Immature natural killer cell (primary cell): ENCODE measurements around the gene PRCC. TPM values are rescaled to one million over a fixed set of nuclear protein-coding genes. Genes with fewer than 3 reads are reported as not detected.
A peak's percentile ranks its signal among the peaks of the same experiment; 100 is the strongest.
"Not testable (repeated sequence)": the region's sequence is repeated elsewhere in the genome, so short reads cannot be mapped to it uniquely, and the experiment has no call there.

Experiments used
- DNase-seq, 3 donors: peaks; one replicate each; pipeline ENCODE4 v3.0.0; 2022; ENCODE audit warnings: mixed read lengths in 1 of 3
- H3K27ac Mint-ChIP-seq, 6 donors: one replicate each; pipeline ENCODE4 v1.8.0; 2020; ENCODE audit warnings: mixed read lengths in 6 of 6, mild to moderate bottlenecking in 5 of 6, inconsistent platforms in 4 of 6, moderate library complexity in 3 of 6
- H3K27me3 Mint-ChIP-seq, 3 donors: one replicate each; pipeline ENCODE4 v1.8.0; 2020 to 2021; ENCODE audit warnings: low read depth in 3 of 3, mild to moderate bottlenecking in 3 of 3, mixed read lengths in 3 of 3, moderate library complexity in 3 of 3, inconsistent platforms in 1 of 3
- H3K36me3 Mint-ChIP-seq, 3 donors: one replicate each; pipeline ENCODE4 v1.8.0; 2020; ENCODE audit warnings: mixed read lengths in 3 of 3, inconsistent platforms in 2 of 3, mild to moderate bottlenecking in 2 of 3
- H3K4me1 Mint-ChIP-seq, 2 donors: one replicate each; pipeline ENCODE4 v1.8.0; 2020; ENCODE audit warnings: inconsistent platforms in 2 of 2, mild to moderate bottlenecking in 2 of 2, mixed read lengths in 2 of 2, moderate library complexity in 1 of 2
- H3K4me3 Mint-ChIP-seq, 5 donors: one replicate each; pipeline ENCODE4 v1.8.0; 2020; ENCODE audit warnings: mild to moderate bottlenecking in 5 of 5, mixed read lengths in 5 of 5, inconsistent platforms in 3 of 5, moderate library complexity in 3 of 5
- H3K9me3 Mint-ChIP-seq, 6 donors: one replicate each; pipeline ENCODE4 v1.8.0; 2020; ENCODE audit warnings: mild to moderate bottlenecking in 6 of 6, mixed read lengths in 6 of 6, inconsistent platforms in 4 of 6, moderate library complexity in 3 of 6
- polyA plus RNA-seq, 3 donors: library from polyadenylated mRNA; unstranded; fragments of 300-500 nt; fragmentation: Illumina TruSeq; gene quantifications; one replicate each; pipeline ENCODE4 v1.2.3, GENCODE V29; 2021

Gene PRCC
- polyA plus RNA-seq, 3 donors from 2014 or later, result 25.9 to 55.6 (median 32.8) TPM

GRCh38 chr1:156757572-156758253, 9.6 kb upstream of the PRCC start:
- not testable (repeated sequence) for H3K9me3 Mint-ChIP-seq, H3K4me3 Mint-ChIP-seq, H3K27ac Mint-ChIP-seq, H3K27me3 Mint-ChIP-seq, DNase-seq, H3K4me1 Mint-ChIP-seq, H3K36me3 Mint-ChIP-seq

- H3K27me3 Mint-ChIP-seq, result no peaks in the 10 kb centered on the region
- H3K4me1 Mint-ChIP-seq, result no peaks in the 10 kb centered on the region
- H3K9me3 Mint-ChIP-seq, result no peaks in the 10 kb centered on the region
- H3K4me3 Mint-ChIP-seq, result no peak overlapping the region
- H3K36me3 Mint-ChIP-seq, result no peaks in the 10 kb centered on the region
- DNase-seq, result no peak
- H3K27ac Mint-ChIP-seq, result no peak overlapping the region
Measured at GRCh38 chr1:156760092-156760795, 7.1 kb upstream of the PRCC start.

- Mint-ChIP-seq H3K4me3 (no peak overlapping the region), H3K27ac (no peak overlapping the region), H3K4me1 (no peaks in the 10 kb centered on the region), H3K9me3 (no peaks in the 10 kb centered on the region), H3K36me3 (no peaks in the 10 kb centered on the region), H3K27me3 (no peaks in the 10 kb centered on the region)
- no peak for DNase-seq
Measured at GRCh38 chr1:156760796-156761104, 6.6 kb upstream of the PRCC start.

GRCh38 chr1:156765136-156765535, 2.2 kb upstream of the PRCC start:
- H3K9me3 Mint-ChIP-seq, H3K4me3 Mint-ChIP-seq, H3K27ac Mint-ChIP-seq, DNase-seq, H3K36me3 Mint-ChIP-seq, H3K27me3 Mint-ChIP-seq: not testable (repeated sequence)
- peaks cover 17 to 21% of the 10 kb centered on the region in 2 donors for H3K4me1 Mint-ChIP-seq

GRCh38 chr1:156765666-156766065, 1.7 kb upstream of the PRCC start:
- Mint-ChIP-seq H3K27me3 (peaks cover 0 to 2% (median 0%) of the 10 kb centered on the region in 3 donors), H3K9me3 (no peaks in the 10 kb centered on the region), H3K27ac (no peak overlapping the region), H3K4me1 (peaks cover 20 to 26% of the 10 kb centered on the region in 2 donors), H3K4me3 (no peak overlapping the region), H3K36me3 (peaks cover 0 to 5% (median under 1%) of the 10 kb centered on the region in 3 donors)
- DNase-seq, result no peak

- Mint-ChIP-seq H3K36me3 (peaks cover 0 to 13% (median 7%) of the 10 kb centered on the region in 3 donors), H3K9me3 (no peaks in the 10 kb centered on the region), H3K27ac (no peak overlapping the region), H3K4me3 (no peak overlapping the region), H3K27me3 (peaks cover 0 to 2% (median 0%) of the 10 kb centered on the region in 3 donors), H3K4me1 (peaks cover 28 to 35% of the 10 kb centered on the region in 2 donors)
- DNase-seq, result no peak
Measured at GRCh38 chr1:156766298-156767100, 836 bp upstream of the PRCC start.

DNA sequence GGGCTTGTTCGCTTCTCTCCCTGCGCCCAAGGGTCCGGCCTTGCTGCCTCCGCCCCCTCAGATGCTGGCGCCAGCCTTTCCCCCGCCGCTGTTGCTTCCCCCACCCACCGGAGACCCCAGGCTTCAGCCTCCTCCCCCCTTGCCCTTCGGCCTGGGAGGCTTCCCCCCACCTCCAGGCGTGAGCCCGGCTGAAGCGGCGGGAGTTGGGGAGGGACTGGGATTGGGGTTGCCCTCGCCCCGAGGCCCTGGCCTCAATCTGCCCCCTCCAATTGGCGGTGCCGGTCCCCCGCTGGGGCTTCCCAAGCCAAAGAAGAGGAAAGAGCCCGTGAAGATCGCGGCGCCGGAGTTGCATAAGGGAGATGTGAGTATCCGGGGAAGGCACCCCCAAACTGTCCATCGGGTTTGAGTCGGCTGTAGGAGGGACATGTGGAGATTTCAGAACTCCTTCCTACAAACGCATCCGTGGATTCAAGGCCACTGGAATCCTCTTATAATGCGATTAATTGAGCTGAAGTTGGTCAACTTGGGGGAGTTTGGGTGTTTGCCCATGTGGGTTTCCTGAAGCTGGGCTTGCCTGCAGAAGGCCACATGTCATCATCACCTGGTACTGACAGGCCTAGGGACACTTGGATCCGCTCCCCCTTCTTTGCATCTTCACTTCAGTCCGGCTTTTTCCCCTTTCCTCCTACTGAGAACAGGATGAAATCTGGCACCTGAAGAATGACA, 707 bp downstream of the PRCC start:
- peak overlapping the region in 1 of 6 donors; percentile 89 for H3K27ac Mint-ChIP-seq
- H3K27me3 Mint-ChIP-seq, result peaks cover 0 to 2% (median 0%) of the 10 kb centered on the region in 3 donors
- DNase-seq, result peak in 2 of 3 donors; percentile 9 to 38
- H3K9me3 Mint-ChIP-seq, result no peaks in the 10 kb centered on the region
- H3K4me1 Mint-ChIP-seq, result peaks cover 34 to 47% of the 10 kb centered on the region in 2 donors
- peaks cover 5 to 17% (median 7%) of the 10 kb centered on the region in 3 donors for H3K36me3 Mint-ChIP-seq
- no peak overlapping the region for H3K4me3 Mint-ChIP-seq

DNA sequence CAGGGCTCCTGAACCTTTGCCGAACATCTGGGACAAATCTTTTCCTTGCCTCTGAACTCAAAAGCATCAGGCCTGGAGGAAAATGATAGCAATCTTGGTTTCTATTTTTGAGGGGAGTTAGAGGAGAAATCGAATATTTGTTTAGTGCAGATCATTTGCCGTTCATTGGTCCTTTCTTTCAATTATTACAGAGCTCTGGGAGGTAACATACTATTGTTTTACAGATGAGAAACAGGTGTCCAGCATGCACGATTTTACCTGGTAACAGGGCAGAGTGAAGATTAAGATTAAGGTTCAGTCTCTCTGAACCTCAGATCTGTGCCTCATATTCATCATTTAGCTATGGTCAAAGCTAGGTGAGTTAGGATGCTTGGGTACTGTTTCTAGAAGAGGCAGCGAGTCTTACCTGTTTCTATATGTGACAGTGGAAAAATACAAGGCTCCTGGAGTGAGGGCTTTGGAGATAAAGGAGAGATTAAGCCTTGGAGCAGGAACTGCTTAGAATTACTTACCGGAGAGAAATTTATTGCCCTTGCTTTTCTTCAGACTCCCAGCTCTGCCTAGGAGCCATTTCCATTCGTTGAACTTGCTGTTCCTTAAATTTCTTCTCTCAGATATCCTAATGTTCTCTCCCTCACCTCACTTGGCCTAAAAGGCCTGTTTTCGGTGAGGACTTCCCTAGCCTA, 1.4 kb downstream of the PRCC start:
- no peaks in the 10 kb centered on the region for H3K9me3 Mint-ChIP-seq
- H3K27me3 Mint-ChIP-seq, result peaks cover 0 to 2% (median under 1%) of the 10 kb centered on the region in 3 donors
- peaks cover 7 to 17% (median 9%) of the 10 kb centered on the region in 3 donors for H3K36me3 Mint-ChIP-seq
- H3K27ac Mint-ChIP-seq, result peak overlapping the region in 1 of 6 donors; percentile 89
- H3K4me1 Mint-ChIP-seq, result peaks cover 41 to 54% of the 10 kb centered on the region in 2 donors
- no peak overlapping the region for H3K4me3 Mint-ChIP-seq
- DNase-seq, result no peak

- Mint-ChIP-seq H3K36me3 (peaks cover 7 to 17% (median 9%) of the 10 kb centered on the region in 3 donors), H3K4me3 (no peak overlapping the region), H3K4me1 (peaks cover 56 to 74% of the 10 kb centered on the region in 2 donors), H3K9me3 (no peaks in the 10 kb centered on the region), H3K27me3 (peaks cover 0 to 4% (median 2%) of the 10 kb centered on the region in 3 donors), H3K27ac (no peak overlapping the region)
- no peak for DNase-seq
Measured at GRCh38 chr1:156772222-156772621, 4.9 kb downstream of the PRCC start.

DNA sequence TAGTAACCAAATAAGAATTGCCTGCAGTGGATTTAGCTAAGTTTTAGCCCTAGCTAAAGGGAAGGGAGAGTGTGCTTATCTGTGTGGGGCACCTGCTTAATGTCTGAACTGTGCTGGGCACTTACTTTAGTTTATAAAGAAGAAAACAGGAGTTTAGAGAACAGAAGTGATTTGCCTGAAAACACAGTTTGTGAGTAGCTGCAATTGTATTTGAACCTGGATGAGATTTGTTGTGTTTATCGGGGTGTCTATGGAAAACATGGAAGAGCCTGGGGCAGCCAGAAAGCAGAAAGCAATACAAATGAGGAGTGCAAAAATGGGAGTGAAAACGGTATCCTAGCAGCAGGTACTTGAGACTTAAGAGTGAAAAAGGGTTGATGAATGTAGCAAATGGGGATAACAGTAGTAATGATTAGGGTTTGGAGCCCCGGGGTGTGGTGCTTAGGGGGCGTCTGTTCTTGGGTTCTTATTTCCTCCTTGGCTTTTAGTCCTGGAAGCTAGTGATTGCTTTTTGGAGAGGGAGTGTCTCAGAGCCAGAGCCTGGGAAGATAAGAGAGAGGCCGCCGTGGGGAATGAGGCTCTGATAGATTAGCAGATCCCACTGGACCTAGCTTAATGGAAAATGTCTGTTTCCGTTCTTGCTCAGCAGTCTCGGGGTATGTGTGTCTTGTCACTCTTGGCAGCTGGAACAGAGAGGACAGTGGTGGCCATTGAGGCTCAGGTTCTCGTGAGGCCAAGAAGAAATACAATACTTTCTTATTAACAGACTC, 5.6 kb downstream of the PRCC start:
- H3K27me3 Mint-ChIP-seq, result peaks cover 0 to 4% (median 2%) of the 10 kb centered on the region in 3 donors
- DNase-seq, result no peak

GRCh38 chr1:156773607-156774006, 6.3 kb downstream of the PRCC start:
- Mint-ChIP-seq H3K27ac (peak overlapping the region in 1 of 6 donors; percentile 37), H3K4me3 (no peak overlapping the region), H3K4me1 (peaks cover 58 to 82% of the 10 kb centered on the region in 2 donors), H3K36me3 (peaks cover 7 to 17% (median 9%) of the 10 kb centered on the region in 3 donors), H3K27me3 (peaks cover 0 to 2% (median 2%) of the 10 kb centered on the region in 3 donors), H3K9me3 (no peaks in the 10 kb centered on the region)
- DNase-seq, result no peak

More for the DNA sequence above, 5.6 kb downstream of the PRCC start:
- Mint-ChIP-seq H3K4me1 (peaks cover 62 to 81% of the 10 kb centered on the region in 2 donors), H3K27ac (peak overlapping the region in 2 of 6 donors; percentile 7 to 24), H3K9me3 (no peaks in the 10 kb centered on the region), H3K4me3 (no peak overlapping the region), H3K36me3 (peaks cover 7 to 17% (median 9%) of the 10 kb centered on the region in 3 donors)

DNA sequence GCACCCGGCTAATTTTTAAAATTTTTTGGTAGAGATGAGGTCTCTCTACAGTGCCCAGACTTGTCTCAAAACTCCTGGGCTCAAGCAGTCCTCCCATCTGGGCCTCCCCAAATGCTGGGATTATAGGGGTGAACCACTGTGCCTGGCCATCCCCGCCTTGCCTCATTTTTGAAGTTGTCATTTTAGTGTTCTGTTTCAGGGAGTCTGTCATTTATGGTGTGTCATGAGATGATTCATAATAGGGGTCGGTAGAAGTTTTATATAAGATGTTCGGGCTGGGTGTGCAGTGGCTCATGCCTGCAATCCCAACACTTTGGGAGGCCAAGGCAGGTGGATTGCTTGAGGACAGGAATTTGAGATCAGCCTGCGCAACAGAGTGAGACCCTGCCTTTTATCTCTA, 8.5 kb downstream of the PRCC start:
- Mint-ChIP-seq H3K27me3 (peaks cover 0 to 2% (median 2%) of the 10 kb centered on the region in 3 donors), H3K4me1 (peaks cover 43 to 61% of the 10 kb centered on the region in 2 donors), H3K4me3 (no peak overlapping the region), H3K27ac (peak overlapping the region in 1 of 6 donors; percentile 9), H3K36me3 (peaks cover 5 to 10% (median 9%) of the 10 kb centered on the region in 3 donors), H3K9me3 (no peaks in the 10 kb centered on the region)
- no peak for DNase-seq
